Measurements from ENCODE around the gene LIFR.

GRCh38 chr5:38583500-38583899 is 27.1 kb upstream of the LIFR start:
- TF ChIP-seq, protein P1, sequence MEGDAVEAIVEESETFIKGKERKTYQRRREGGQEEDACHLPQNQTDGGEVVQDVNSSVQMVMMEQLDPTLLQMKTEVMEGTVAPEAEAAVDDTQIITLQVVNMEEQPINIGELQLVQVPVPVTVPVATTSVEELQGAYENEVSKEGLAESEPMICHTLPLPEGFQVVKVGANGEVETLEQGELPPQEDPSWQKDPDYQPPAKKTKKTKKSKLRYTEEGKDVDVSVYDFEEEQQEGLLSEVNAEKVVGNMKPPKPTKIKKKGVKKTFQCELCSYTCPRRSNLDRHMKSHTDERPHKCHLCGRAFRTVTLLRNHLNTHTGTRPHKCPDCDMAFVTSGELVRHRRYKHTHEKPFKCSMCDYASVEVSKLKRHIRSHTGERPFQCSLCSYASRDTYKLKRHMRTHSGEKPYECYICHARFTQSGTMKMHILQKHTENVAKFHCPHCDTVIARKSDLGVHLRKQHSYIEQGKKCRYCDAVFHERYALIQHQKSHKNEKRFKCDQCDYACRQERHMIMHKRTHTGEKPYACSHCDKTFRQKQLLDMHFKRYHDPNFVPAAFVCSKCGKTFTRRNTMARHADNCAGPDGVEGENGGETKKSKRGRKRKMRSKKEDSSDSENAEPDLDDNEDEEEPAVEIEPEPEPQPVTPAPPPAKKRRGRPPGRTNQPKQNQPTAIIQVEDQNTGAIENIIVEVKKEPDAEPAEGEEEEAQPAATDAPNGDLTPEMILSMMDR (IDR thresholded peaks at IDR 0.05; ENCODE audit: poor library complexity, severe bottlenecking), result no peak
- TF ChIP-seq SMC3 (conservative IDR thresholded peaks at IDR 0.05; ENCODE audit: poor library complexity) (no peak), POLR2AphosphoS5 (IDR thresholded peaks at IDR 0.05) (no peak), MXI1 (conservative IDR thresholded peaks at IDR 0.05; ENCODE audit: poor library complexity, severe bottlenecking) (no peak), EP300 (conservative IDR thresholded peaks at IDR 0.05; ENCODE audit: poor library complexity, severe bottlenecking) (no peak)

Data from neural cell (in vitro differentiated cells).